Immature natural killer cell (primary cell): ENCODE data around the gene NOL4L. TPM values are rescaled to one million over a fixed set of nuclear protein-coding genes. Genes with fewer than 3 reads are reported as not detected.
A peak's percentile ranks its signal among the peaks of the same experiment; 100 is the strongest.
"Not testable (repeated sequence)": the region's sequence is repeated elsewhere in the genome, so short reads cannot be mapped to it uniquely, and the experiment has no call there.

ENCODE experiments used
- DNase-seq, 3 donors: peaks; one replicate each; pipeline ENCODE4 v3.0.0; 2022; ENCODE audit warnings: mixed read lengths in 1 of 3
- H3K27ac Mint-ChIP-seq, 6 donors: one replicate each; pipeline ENCODE4 v1.8.0; 2020; ENCODE audit warnings: mixed read lengths in 6 of 6, mild to moderate bottlenecking in 5 of 6, inconsistent platforms in 4 of 6, moderate library complexity in 3 of 6
- H3K27me3 Mint-ChIP-seq, 3 donors: one replicate each; pipeline ENCODE4 v1.8.0; 2020 to 2021; ENCODE audit warnings: low read depth in 3 of 3, mild to moderate bottlenecking in 3 of 3, mixed read lengths in 3 of 3, moderate library complexity in 3 of 3, inconsistent platforms in 1 of 3
- H3K36me3 Mint-ChIP-seq, 3 donors: one replicate each; pipeline ENCODE4 v1.8.0; 2020; ENCODE audit warnings: mixed read lengths in 3 of 3, inconsistent platforms in 2 of 3, mild to moderate bottlenecking in 2 of 3
- H3K4me1 Mint-ChIP-seq, 2 donors: one replicate each; pipeline ENCODE4 v1.8.0; 2020; ENCODE audit warnings: inconsistent platforms in 2 of 2, mild to moderate bottlenecking in 2 of 2, mixed read lengths in 2 of 2, moderate library complexity in 1 of 2
- H3K4me3 Mint-ChIP-seq, 5 donors: one replicate each; pipeline ENCODE4 v1.8.0; 2020; ENCODE audit warnings: mild to moderate bottlenecking in 5 of 5, mixed read lengths in 5 of 5, inconsistent platforms in 3 of 5, moderate library complexity in 3 of 5
- H3K9me3 Mint-ChIP-seq, 6 donors: one replicate each; pipeline ENCODE4 v1.8.0; 2020; ENCODE audit warnings: mild to moderate bottlenecking in 6 of 6, mixed read lengths in 6 of 6, inconsistent platforms in 4 of 6, moderate library complexity in 3 of 6
- polyA plus RNA-seq, 3 donors: library from polyadenylated mRNA; unstranded; fragments of 300-500 nt; fragmentation: Illumina TruSeq; gene quantifications; one replicate each; pipeline ENCODE4 v1.2.3, GENCODE V29; 2021

Gene NOL4L
- polyA plus RNA-seq, 3 donors from 2014 or later: 4.1 to 17.2 (median 9.6) TPM

GRCh38 chr20:32597714-32598113 lies 12.6 kb upstream of the NOL4L start:
- no peaks in the 10 kb centered on the region for H3K36me3 Mint-ChIP-seq
- peaks cover 9 to 10% of the 10 kb centered on the region in 2 donors for H3K4me1 Mint-ChIP-seq
- peaks cover 2 to 9% (median 3%) of the 10 kb centered on the region in 3 donors for H3K27me3 Mint-ChIP-seq
- H3K27ac Mint-ChIP-seq: no peak overlapping the region
- H3K9me3 Mint-ChIP-seq: no peaks in the 10 kb centered on the region
- H3K4me3 Mint-ChIP-seq: no peak overlapping the region
- DNase-seq: no peak

- peak overlapping the region in 1 of 5 donors; percentile 29 for H3K4me3 Mint-ChIP-seq
- peak in 1 of 3 donors; percentile 19 for DNase-seq
- H3K36me3 Mint-ChIP-seq: no peaks in the 10 kb centered on the region
- H3K27me3 Mint-ChIP-seq: peaks cover 2 to 9% (median 3%) of the 10 kb centered on the region in 3 donors
- H3K27ac Mint-ChIP-seq: no peak overlapping the region
- H3K9me3 Mint-ChIP-seq: no peaks in the 10 kb centered on the region
- H3K4me1 Mint-ChIP-seq: peaks cover 9 to 10% of the 10 kb centered on the region in 2 donors
Measured at GRCh38 chr20:32596681-32597252, 11.6 kb upstream of the NOL4L start.

GRCh38 chr20:32595143-32595542 lies 10.0 kb upstream of the NOL4L start:
- Mint-ChIP-seq H3K27me3 (peaks cover 0 to 9% (median 2%) of the 10 kb centered on the region in 3 donors), H3K36me3 (no peaks in the 10 kb centered on the region), H3K27ac (no peak overlapping the region), H3K4me1 (peaks cover 9 to 10% of the 10 kb centered on the region in 2 donors), H3K9me3 (no peaks in the 10 kb centered on the region), H3K4me3 (no peak overlapping the region)
- DNase-seq: no peak

- not testable (repeated sequence) for H3K4me3 Mint-ChIP-seq, H3K27ac Mint-ChIP-seq, DNase-seq, H3K27me3 Mint-ChIP-seq, H3K36me3 Mint-ChIP-seq, H3K9me3 Mint-ChIP-seq
- H3K4me1 Mint-ChIP-seq: peaks cover 9 to 12% of the 10 kb centered on the region in 2 donors
Measured at GRCh38 chr20:32594669-32595068, 9.5 kb upstream of the NOL4L start.

GRCh38 chr20:32594204-32594603 lies 9.1 kb upstream of the NOL4L start:
- Mint-ChIP-seq H3K27ac (peak overlapping the region in 1 of 6 donors; percentile 21), H3K9me3 (no peaks in the 10 kb centered on the region), H3K4me1 (peaks cover 13 to 17% of the 10 kb centered on the region in 2 donors), H3K4me3 (no peak overlapping the region), H3K36me3 (no peaks in the 10 kb centered on the region), H3K27me3 (peaks cover 0 to 9% (median 2%) of the 10 kb centered on the region in 3 donors)
- no peak for DNase-seq

- H3K4me1 Mint-ChIP-seq: peaks cover 18 to 24% of the 10 kb centered on the region in 2 donors
- not testable (repeated sequence) for H3K4me3 Mint-ChIP-seq, H3K9me3 Mint-ChIP-seq, H3K27me3 Mint-ChIP-seq, H3K36me3 Mint-ChIP-seq, DNase-seq, H3K27ac Mint-ChIP-seq
Measured at GRCh38 chr20:32592616-32593015, 7.5 kb upstream of the NOL4L start.

- H3K9me3 Mint-ChIP-seq: no peaks in the 10 kb centered on the region
- H3K36me3 Mint-ChIP-seq: no peaks in the 10 kb centered on the region
- peaks cover 0 to 5% (median 3%) of the 10 kb centered on the region in 3 donors for H3K27me3 Mint-ChIP-seq
- no peak overlapping the region for H3K4me3 Mint-ChIP-seq
- H3K4me1 Mint-ChIP-seq: peaks cover 22 to 27% of the 10 kb centered on the region in 2 donors
- no peak overlapping the region for H3K27ac Mint-ChIP-seq
- DNase-seq: no peak
Measured at GRCh38 chr20:32592022-32592421, 6.9 kb upstream of the NOL4L start.

GRCh38 chr20:32589769-32590168 lies 4.6 kb upstream of the NOL4L start:
- DNase-seq: no peak
- Mint-ChIP-seq H3K4me1 (peaks cover 31 to 35% of the 10 kb centered on the region in 2 donors), H3K9me3 (peaks cover 0 to 1% (median 0%) of the 10 kb centered on the region in 6 donors), H3K36me3 (no peaks in the 10 kb centered on the region), H3K27me3 (peaks cover 4 to 12% (median 9%) of the 10 kb centered on the region in 3 donors), H3K27ac (peak overlapping the region in 2 of 6 donors; percentile 9 to 28), H3K4me3 (no peak overlapping the region)

GRCh38 chr20:32589256-32589655 lies 4.1 kb upstream of the NOL4L start:
- Mint-ChIP-seq H3K4me1 (peaks cover 31 to 35% of the 10 kb centered on the region in 2 donors), H3K36me3 (no peaks in the 10 kb centered on the region), H3K9me3 (peaks cover 0 to 1% (median 0%) of the 10 kb centered on the region in 6 donors), H3K27ac (peak overlapping the region in 1 of 6 donors; percentile 28), H3K27me3 (peaks cover 4 to 15% (median 9%) of the 10 kb centered on the region in 3 donors), H3K4me3 (no peak overlapping the region)
- DNase-seq: no peak

- H3K27ac Mint-ChIP-seq: peak overlapping the region in 2 of 6 donors; percentile 29 to 67
- H3K9me3 Mint-ChIP-seq: peaks cover 0 to 1% (median 0%) of the 10 kb centered on the region in 6 donors
- H3K4me1 Mint-ChIP-seq: peaks cover 31 to 35% of the 10 kb centered on the region in 2 donors
- peaks cover 6 to 15% (median 9%) of the 10 kb centered on the region in 3 donors for H3K27me3 Mint-ChIP-seq
- H3K4me3 Mint-ChIP-seq: no peak overlapping the region
- no peaks in the 10 kb centered on the region for H3K36me3 Mint-ChIP-seq
- no peak for DNase-seq
Measured at GRCh38 chr20:32588040-32588439, 2.9 kb upstream of the NOL4L start.

GRCh38 chr20:32586291-32586690 lies 1.2 kb upstream of the NOL4L start:
- no peak for DNase-seq
- H3K27ac Mint-ChIP-seq: peak overlapping the region; percentile 72 to 87 (median 80)
- H3K4me1 Mint-ChIP-seq: peaks cover 35 to 42% of the 10 kb centered on the region in 2 donors
- H3K36me3 Mint-ChIP-seq: no peaks in the 10 kb centered on the region
- peaks cover 0 to 1% (median 0%) of the 10 kb centered on the region in 6 donors for H3K9me3 Mint-ChIP-seq
- peaks cover 13 to 30% (median 14%) of the 10 kb centered on the region in 3 donors for H3K27me3 Mint-ChIP-seq
- H3K4me3 Mint-ChIP-seq: peak overlapping the region; percentile 76 to 94 (median 90)

GRCh38 chr20:32585586-32586127 lies 524 bp upstream of the NOL4L start:
- H3K36me3 Mint-ChIP-seq: no peaks in the 10 kb centered on the region
- peak overlapping the region; percentile 71 to 87 (median 80) for H3K27ac Mint-ChIP-seq
- H3K4me3 Mint-ChIP-seq: peak overlapping the region; percentile 76 to 94 (median 90)
- peaks cover 0 to 1% (median 0%) of the 10 kb centered on the region in 6 donors for H3K9me3 Mint-ChIP-seq
- DNase-seq: no peak
- H3K4me1 Mint-ChIP-seq: peaks cover 35 to 48% of the 10 kb centered on the region in 2 donors
- H3K27me3 Mint-ChIP-seq: peaks cover 13 to 35% (median 14%) of the 10 kb centered on the region in 3 donors

- Mint-ChIP-seq H3K4me3 (peak overlapping the region in 2 of 5 donors; percentile 74 to 79), H3K27ac (no peak overlapping the region), H3K9me3 (peaks cover 0 to 1% (median 0%) of the 10 kb centered on the region in 6 donors), H3K27me3 (peaks cover 14 to 36% (median 15%) of the 10 kb centered on the region in 3 donors), H3K36me3 (no peaks in the 10 kb centered on the region), H3K4me1 (peaks cover 25 to 61% of the 10 kb centered on the region in 2 donors)
- DNase-seq: peak in 1 of 3 donors; percentile 32
Measured at GRCh38 chr20:32583581-32584070, 1.5 kb downstream of the NOL4L start.
